Measurements from ENCODE around the gene RFX1. TPM values are rescaled to one million over a fixed set of nuclear protein-coding genes. Genes with fewer than 3 reads are reported as not detected.

The RFX1 gene
- total and polyA plus RNA-seq, 2 of the 13 experiments (the other 11 are each of a cell fraction or from before 2014, with no cell fraction given) = 1.1 to 1.3 TPM

DNA sequence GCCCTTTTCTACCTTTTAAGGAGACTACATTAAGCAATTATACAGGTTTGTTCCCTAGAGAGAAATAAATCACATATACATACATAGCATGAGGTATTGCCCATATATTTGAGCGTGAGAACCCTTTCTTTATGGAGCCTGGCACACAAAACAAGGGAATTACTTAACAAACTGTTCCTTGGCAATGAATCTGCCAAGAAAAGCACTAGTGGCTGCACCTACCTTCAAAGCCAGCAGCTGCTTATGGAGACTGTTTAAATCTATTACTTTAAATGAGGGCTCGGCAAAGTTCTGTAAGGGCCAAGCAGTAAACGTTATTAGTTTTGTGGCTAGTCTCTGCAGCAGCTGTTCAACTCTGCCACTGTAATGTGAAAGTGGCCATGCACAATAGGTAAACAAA is 7.0 kb downstream of the RFX1 start:
- H3K27ac ChIP-seq (ENCODE audit: extremely low read length, insufficient read depth, low read length) = no peak overlapping the region
- CTCF ChIA-PET (ENCODE audit: low intra/inter-chr PET ratio, low total read pairs) = no interaction called here
- intact Hi-C loops (cut with micrococcal nuclease; ENCODE audit: unreplicated experiment) = no loop called here

DNA sequence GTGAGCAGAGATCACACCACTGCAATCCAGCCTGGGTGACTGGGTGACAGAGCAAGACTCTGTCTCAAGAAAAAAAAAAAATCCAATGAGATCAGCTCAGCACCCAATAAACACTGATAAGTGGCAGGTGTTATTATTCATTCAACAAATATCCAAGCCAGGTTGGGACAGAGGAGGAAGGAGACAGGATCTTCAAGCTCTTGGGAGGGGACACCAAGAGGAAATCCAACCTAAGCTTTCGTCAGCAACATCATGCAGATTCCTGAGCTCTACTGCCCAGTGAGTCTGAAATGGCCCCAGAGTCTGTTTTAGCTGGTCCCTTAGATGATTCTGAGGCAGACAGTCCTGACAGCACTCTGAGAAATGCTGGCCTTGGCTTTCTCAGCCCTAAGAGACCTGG is 7.7 kb downstream of the RFX1 start:
- Histone ChIP-seq H2AFZ (ENCODE audit: low read length) (no peak overlapping the region), H3K9me3 (ENCODE audit: low read length) (no peaks in the 10 kb centered on the region), H3K4me3 (replicated peaks in 1 of 3; ENCODE audit: insufficient read depth in 1 of 3, low read depth in 2 of 3, low read length in 3 of 3) (no peak overlapping the region), H3K79me2 (ENCODE audit: insufficient read depth, low read length) (peaks cover 4% of the 10 kb centered on the region), H3K4me1 (ENCODE audit: insufficient read depth, low read length) (no peaks in the 10 kb centered on the region), H4K20me1 (ENCODE audit: insufficient read depth, low read length) (no peaks in the 10 kb centered on the region; the same call in 1 of the 2 replicates), H3K27me3 (ENCODE audit: control insufficient read depth in 1 of 2, insufficient read depth in 2 of 2, low read length in 2 of 2) (no peaks in the 10 kb centered on the region), H3K4me2 (ENCODE audit: low read depth, low read length) (no peak overlapping the region), H3K27ac (ENCODE audit: extremely low read length, insufficient read depth, low read length) (no peak overlapping the region), H3K9ac (ENCODE audit: insufficient read depth, low read depth, low read length) (no peak overlapping the region), H3K36me3 (replicated peaks in 1 of 2; ENCODE audit: control insufficient read depth in 1 of 2, insufficient read depth in 2 of 2, low read length in 2 of 2) (peaks cover 5 to 14% of the 10 kb centered on the region in 2 experiments; a peak in 4 of 5 replicates)
- no CpG with 5 or more reads among the region's 1 CpG for WGBS (ENCODE audit: low lambda C conversion rate)
- CTCF ChIA-PET (ENCODE audit: low intra/inter-chr PET ratio, low total read pairs) = no interaction called here
- in situ Hi-C loops (cut with HindIII; ENCODE audit: extremely low pct_ligation_motif_present, low pct_unique_long_range_greater_than_20kb) = no loop called here
- DNase-seq (ENCODE audit: low spot score) (no peak), FAIRE-seq (no peak), ATAC-seq (no peak)
- BruUV-seq (replicated peaks) = no TSS peak
- intact Hi-C loops (cut with micrococcal nuclease; ENCODE audit: unreplicated experiment) = no loop called here
- no peak for TF ChIP-seq SP5 (CRISPR knock-in tag; IDR thresholded peaks at IDR 0.05; ENCODE audit: borderline replicate concordance, low read depth)
- TF ChIP-seq, protein P1, sequence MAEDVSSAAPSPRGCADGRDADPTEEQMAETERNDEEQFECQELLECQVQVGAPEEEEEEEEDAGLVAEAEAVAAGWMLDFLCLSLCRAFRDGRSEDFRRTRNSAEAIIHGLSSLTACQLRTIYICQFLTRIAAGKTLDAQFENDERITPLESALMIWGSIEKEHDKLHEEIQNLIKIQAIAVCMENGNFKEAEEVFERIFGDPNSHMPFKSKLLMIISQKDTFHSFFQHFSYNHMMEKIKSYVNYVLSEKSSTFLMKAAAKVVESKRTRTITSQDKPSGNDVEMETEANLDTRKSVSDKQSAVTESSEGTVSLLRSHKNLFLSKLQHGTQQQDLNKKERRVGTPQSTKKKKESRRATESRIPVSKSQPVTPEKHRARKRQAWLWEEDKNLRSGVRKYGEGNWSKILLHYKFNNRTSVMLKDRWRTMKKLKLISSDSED (CRISPR knock-in tag; IDR thresholded peaks at IDR 0.05) = no peak
- TF ChIP-seq SP4 (CRISPR knock-in tag; IDR thresholded peaks at IDR 0.05) = no peak
- TF ChIP-seq MIER3 (CRISPR knock-in tag; IDR thresholded peaks at IDR 0.05; ENCODE audit: borderline replicate concordance) = no peak
- no peak for TF ChIP-seq ZNF616 (CRISPR knock-in tag; IDR thresholded peaks at IDR 0.05; ENCODE audit: low read depth)
- TF ChIP-seq PCBP1 (IDR thresholded peaks at IDR 0.05; ENCODE audit: borderline replicate concordance, low read depth, low read length) = no peak
- TF ChIP-seq ZNF558 (CRISPR knock-in tag; IDR thresholded peaks at IDR 0.05; ENCODE audit: borderline replicate concordance) = no peak
- POLR2A ChIA-PET = no interaction called here

More for the DNA sequence above, 7.0 kb downstream of the RFX1 start:
- Histone ChIP-seq H3K27me3 (ENCODE audit: control insufficient read depth in 1 of 2, insufficient read depth in 2 of 2, low read length in 2 of 2) (no peaks in the 10 kb centered on the region), H3K9ac (ENCODE audit: insufficient read depth, low read depth, low read length) (no peak overlapping the region), H3K79me2 (ENCODE audit: insufficient read depth, low read length) (peaks cover 5% of the 10 kb centered on the region), H3K4me2 (ENCODE audit: low read depth, low read length) (no peak overlapping the region), H3K4me1 (ENCODE audit: insufficient read depth, low read length) (peaks cover under 1% of the 10 kb centered on the region; the same call in 1 of the 2 replicates), H3K4me3 (replicated peaks in 1 of 3; ENCODE audit: insufficient read depth in 1 of 3, low read depth in 2 of 3, low read length in 3 of 3) (no peak overlapping the region), H3K36me3 (replicated peaks in 1 of 2; ENCODE audit: control insufficient read depth in 1 of 2, insufficient read depth in 2 of 2, low read length in 2 of 2) (peaks cover 5 to 13% of the 10 kb centered on the region in 2 experiments; a peak in 4 of 5 replicates), H2AFZ (ENCODE audit: low read length) (no peak overlapping the region), H4K20me1 (ENCODE audit: insufficient read depth, low read length) (no peaks in the 10 kb centered on the region; the same call in 1 of the 2 replicates), H3K9me3 (ENCODE audit: low read length) (no peaks in the 10 kb centered on the region)
- no peak for TF ChIP-seq ZNF501 (CRISPR knock-in tag; IDR thresholded peaks at IDR 0.05)
- TF ChIP-seq ZFP90 (CRISPR knock-in tag; IDR thresholded peaks at IDR 0.05; ENCODE audit: borderline replicate concordance) = peak; percentile 100
- no peak for TF ChIP-seq ZNF121 (CRISPR knock-in tag; IDR thresholded peaks at IDR 0.05)
- TF ChIP-seq, protein P2, sequence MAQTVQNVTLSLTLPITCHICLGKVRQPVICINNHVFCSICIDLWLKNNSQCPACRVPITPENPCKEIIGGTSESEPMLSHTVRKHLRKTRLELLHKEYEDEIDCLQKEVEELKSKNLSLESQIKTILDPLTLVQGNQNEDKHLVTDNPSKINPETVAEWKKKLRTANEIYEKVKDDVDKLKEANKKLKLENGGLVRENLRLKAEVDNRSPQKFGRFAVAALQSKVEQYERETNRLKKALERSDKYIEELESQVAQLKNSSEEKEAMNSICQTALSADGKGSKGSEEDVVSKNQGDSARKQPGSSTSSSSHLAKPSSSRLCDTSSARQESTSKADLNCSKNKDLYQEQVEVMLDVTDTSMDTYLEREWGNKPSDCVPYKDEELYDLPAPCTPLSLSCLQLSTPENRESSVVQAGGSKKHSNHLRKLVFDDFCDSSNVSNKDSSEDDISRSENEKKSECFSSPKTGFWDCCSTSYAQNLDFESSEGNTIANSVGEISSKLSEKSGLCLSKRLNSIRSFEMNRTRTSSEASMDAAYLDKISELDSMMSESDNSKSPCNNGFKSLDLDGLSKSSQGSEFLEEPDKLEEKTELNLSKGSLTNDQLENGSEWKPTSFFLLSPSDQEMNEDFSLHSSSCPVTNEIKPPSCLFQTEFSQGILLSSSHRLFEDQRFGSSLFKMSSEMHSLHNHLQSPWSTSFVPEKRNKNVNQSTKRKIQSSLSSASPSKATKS (CRISPR knock-in tag; IDR thresholded peaks at IDR 0.05) = no peak
- no peak for TF ChIP-seq SALL1 (CRISPR knock-in tag; IDR thresholded peaks at IDR 0.05)
- no peak for TF ChIP-seq NFIC (IDR thresholded peaks at IDR 0.05; ENCODE audit: low read length)
- ATAC-seq = no peak
- POLR2A ChIA-PET = no interaction called here
- WGBS (ENCODE audit: low lambda C conversion rate) = 100% methylated on average over 3 of the region's 3 CpGs
- in situ Hi-C loops (cut with HindIII; ENCODE audit: extremely low pct_ligation_motif_present, low pct_unique_long_range_greater_than_20kb) = no loop called here
- no peak for FAIRE-seq
- DNase-seq (ENCODE audit: low spot score) = no peak
- BruUV-seq (replicated peaks) = no TSS peak
